PC-9 (cell line): ENCODE data around the gene ITM2C. TPM values are rescaled to one million over a fixed set of nuclear protein-coding genes. Genes with fewer than 3 reads are reported as not detected.

ENCODE experiments used
- BruUV-seq: library from RNA; stranded (reverse); fragments of 400-500 nt; replicated peaks from 2 replicates; lab custom pipeline; 2021; lab: Mats Ljungman, UMichigan
- CTCF ChIA-PET: fragments of 300-600 bp; sonication (Branson Sonifier 250); formaldehyde crosslinking; loops from one replicate; lab custom pipeline; 2022; ENCODE audit warnings: antibody characterized with exemption; lab: Charles Lee
- POLR2A ChIA-PET: fragments of 300-600 bp; sonication (Branson Sonifier 250); formaldehyde crosslinking; loops from one replicate; lab custom pipeline; 2022; ENCODE audit warnings: antibody characterized with exemption; ENCODE audit not compliant: unreplicated experiment; lab: Charles Lee
- DNase-seq, 2 experiments: peaks; one replicate each; pipeline versions ENCODE4 v3.0.0 to v3.0.0-alpha.2; 2015 to 2022; ENCODE audit warnings: mixed read lengths in 1 of 2
- H2AFZ ChIP-seq: fragments of 200-600 bp; sonication (generic); 2 replicates; pipeline ENCODE4 v1.8.1; 2017; ENCODE audit warnings: antibody characterized with exemption
- H3F3A ChIP-seq: fragments of 200-600 bp; sonication (generic); 2 replicates; pipeline ENCODE4 v1.8.1; 2017; ENCODE audit warnings: antibody characterized with exemption, mild to moderate bottlenecking, low read depth; ENCODE audit not compliant: insufficient read depth
- H3K27ac ChIP-seq: fragments of 200-600 bp; sonication (generic); 2 replicates; pipeline ENCODE4 v1.6.1; 2016; ENCODE audit warnings: mixed run types
- H3K27me3 ChIP-seq: fragments of 200-600 bp; sonication (generic); 2 replicates; pipeline ENCODE4 v1.6.1; 2016; ENCODE audit warnings: low read depth, mixed run types; ENCODE audit not compliant: insufficient read depth
- H3K36me3 ChIP-seq: fragments of 200-600 bp; sonication (generic); 2 replicates; pipeline ENCODE4 v1.6.1; 2016; ENCODE audit warnings: low read depth, mixed run types
- H3K4me1 ChIP-seq: fragments of 200-600 bp; sonication (generic); replicated peaks from 2 replicates; pipeline ENCODE4 v1.6.1; 2016; ENCODE audit warnings: mixed run types; ENCODE audit not compliant: insufficient read depth
- H3K4me2 ChIP-seq: fragments of 200-600 bp; sonication (generic); 2 replicates; pipeline ENCODE4 v1.6.1; 2017; ENCODE audit warnings: mixed run types
- H3K4me3 ChIP-seq: fragments of 200-600 bp; sonication (generic); 2 replicates; pipeline ENCODE4 v1.6.1; 2016; ENCODE audit warnings: mixed run types
- H3K79me2 ChIP-seq: fragments of 200-600 bp; sonication (generic); 2 replicates; pipeline ENCODE4 v1.6.1; 2017; ENCODE audit warnings: low read depth, mixed run types
- H3K9me2 ChIP-seq: fragments of 200-600 bp; sonication (generic); 2 replicates; pipeline ENCODE4 v1.8.1; 2017; ENCODE audit warnings: mild to moderate bottlenecking; ENCODE audit not compliant: insufficient read depth
- H3K9me3 ChIP-seq: fragments of 200-600 bp; sonication (generic); 2 replicates; pipeline ENCODE4 v1.8.1; 2016; ENCODE audit warnings: low read depth; ENCODE audit not compliant: insufficient read depth
- H4K20me1 ChIP-seq: fragments of 200-600 bp; sonication (generic); 2 replicates; pipeline ENCODE4 v1.8.1; 2017; ENCODE audit not compliant: insufficient read depth
- CTCF ChIP-seq: fragments of 200-600 bp; sonication (generic); conservative IDR thresholded peaks from 2 replicates; pipeline ENCODE4 v1.6.1; 2017; ENCODE audit warnings: mixed run types, antibody characterized with exemption, mild to moderate bottlenecking, moderate library complexity
- EZH2 ChIP-seq: fragments of 200-600 bp; sonication (generic); IDR thresholded peaks from 2 replicates; pipeline ENCODE4 v1.8.0; 2017; ENCODE audit warnings: antibody characterized with exemption, low read depth
- intact Hi-C: fragments of 100-400 bp; cut with micrococcal nuclease; formaldehyde crosslinking; loops from one replicate; pipeline ENCODE4 v1.10.0; 2022; ENCODE audit not compliant: unreplicated experiment
- total RNA-seq: library from RNA; stranded (reverse); gene quantifications from 2 replicates; pipeline ENCODE4 v1.2.3, GENCODE V29; 2021

The ITM2C gene
- total RNA-seq, 1 experiment from 2014 or later = 76.0 TPM

- Histone ChIP-seq H3K79me2 (no peaks in the 10 kb centered on the region), H3K4me3 (no peak overlapping the region), H3K9me2 (no peaks in the 10 kb centered on the region), H4K20me1 (no peaks in the 10 kb centered on the region; the same call in 1 of the 2 replicates), H3K27ac (no peak overlapping the region), H3F3A (no peaks in the 10 kb centered on the region; the same call in 1 of the 2 replicates), H3K4me2 (no peak overlapping the region), H3K4me1 (no peaks in the 10 kb centered on the region), H3K9me3 (no peaks in the 10 kb centered on the region), H2AFZ (no peak overlapping the region), H3K36me3 (peaks cover 7% of the 10 kb centered on the region; the same call in 1 of the 2 replicates), H3K27me3 (no peaks in the 10 kb centered on the region)
- no peak for TF ChIP-seq CTCF
- no peak for TF ChIP-seq EZH2
- DNase-seq = no peak
- no TSS peak for BruUV-seq
- CTCF ChIA-PET = no interaction called here
- intact Hi-C loops = loop anchor here (10.0 kb wide), 2 partner anchors 815 to 1015 kb away; no protein-coding TSS in a partner anchor
- POLR2A ChIA-PET = no interaction called here
These were observed 45.3 kb upstream of the ITM2C start for GRCh38 chr2:230819433-230819832.

GRCh38 chr2:230821261-230821990 is 43.3 kb upstream of the ITM2C start:
- no TSS peak for BruUV-seq
- POLR2A ChIA-PET = no interaction called here
- H4K20me1 ChIP-seq = no peaks in the 10 kb centered on the region; the same call in 1 of the 2 replicates
- no peaks in the 10 kb centered on the region; the same call in 1 of the 2 replicates for H3F3A ChIP-seq
- H3K4me3 ChIP-seq = no peak overlapping the region
- no peak for DNase-seq
- H3K9me3 ChIP-seq = no peaks in the 10 kb centered on the region
- TF ChIP-seq CTCF (no peak), EZH2 (no peak)
- H3K27ac ChIP-seq = no peak overlapping the region
- no peak overlapping the region for H2AFZ ChIP-seq
- H3K4me1 ChIP-seq = no peaks in the 10 kb centered on the region
- H3K27me3 ChIP-seq = 0 out of 2 replicates have a peak, but pooled peaks cover 3% of the 10 kb centered on the region
- no peak overlapping the region for H3K4me2 ChIP-seq
- CTCF ChIA-PET = no interaction called here
- intact Hi-C loops = loop anchor here (5.0 to 10.0 kb wide), 3 partner anchors 236 to 633 kb away; partner anchors contain the start of gene PSMD1
- H3K9me2 ChIP-seq = no peaks in the 10 kb centered on the region
- H3K79me2 ChIP-seq = no peaks in the 10 kb centered on the region
- no peaks in the 10 kb centered on the region for H3K36me3 ChIP-seq

GRCh38 chr2:230821991-230822520 is 42.7 kb upstream of the ITM2C start:
- DNase-seq = no peak
- H3K27me3 ChIP-seq = 0 out of 2 replicates have a peak, but pooled peaks cover 3% of the 10 kb centered on the region
- no peaks in the 10 kb centered on the region; the same call in 1 of the 2 replicates for H4K20me1 ChIP-seq
- POLR2A ChIA-PET = no interaction called here
- intact Hi-C loops = loop anchor here (5.0 to 10.0 kb wide), 3 partner anchors 235 to 633 kb away; partner anchors contain the start of gene PSMD1
- no peaks in the 10 kb centered on the region for H3K9me3 ChIP-seq
- H3K4me2 ChIP-seq = no peak overlapping the region
- H3K4me3 ChIP-seq = no peak overlapping the region
- no peaks in the 10 kb centered on the region; the same call in 1 of the 2 replicates for H3F3A ChIP-seq
- H3K27ac ChIP-seq = no peak overlapping the region
- no peaks in the 10 kb centered on the region for H3K79me2 ChIP-seq
- no peaks in the 10 kb centered on the region for H3K4me1 ChIP-seq
- H3K9me2 ChIP-seq = no peaks in the 10 kb centered on the region
- H3K36me3 ChIP-seq = no peaks in the 10 kb centered on the region
- CTCF ChIA-PET = no interaction called here
- no peak overlapping the region for H2AFZ ChIP-seq
- BruUV-seq = no TSS peak
- no peak for TF ChIP-seq CTCF
- TF ChIP-seq EZH2 = no peak
